Fibroblast of skin of left quadriceps (primary cell): ENCODE results near the gene SLC35F5.
"Not testable (repeated sequence)": the region's sequence is repeated elsewhere in the genome, so short reads cannot be mapped to it uniquely, and the experiment has no call there.

ENCODE experiments used
- DNase-seq, 2 experiments: peaks; one replicate each; pipeline ENCODE4 v3.0.0-alpha.2; 2013; ENCODE audit warnings: low read depth in 2 of 2

SLC35F5 gene

DNA sequence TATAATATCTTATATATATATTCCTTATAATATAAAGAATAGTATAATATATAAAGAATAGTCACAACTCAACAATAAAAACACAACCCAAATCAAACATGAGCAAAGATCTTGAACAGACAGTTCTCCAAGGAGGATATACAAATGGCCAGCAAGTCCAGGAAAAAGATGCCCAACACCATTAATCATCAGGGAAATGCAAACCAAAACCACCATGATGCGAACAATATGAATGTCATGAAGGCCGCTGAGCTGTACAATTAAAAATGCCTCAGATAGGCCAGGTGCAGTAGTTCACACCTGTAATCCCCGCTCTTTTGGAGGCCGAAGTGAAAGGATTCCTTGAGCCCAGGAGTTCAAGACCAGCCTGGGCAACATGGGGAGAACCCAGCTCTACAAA is 58.9 kb downstream of the SLC35F5 start:
- DNase-seq, result no peak

DNA sequence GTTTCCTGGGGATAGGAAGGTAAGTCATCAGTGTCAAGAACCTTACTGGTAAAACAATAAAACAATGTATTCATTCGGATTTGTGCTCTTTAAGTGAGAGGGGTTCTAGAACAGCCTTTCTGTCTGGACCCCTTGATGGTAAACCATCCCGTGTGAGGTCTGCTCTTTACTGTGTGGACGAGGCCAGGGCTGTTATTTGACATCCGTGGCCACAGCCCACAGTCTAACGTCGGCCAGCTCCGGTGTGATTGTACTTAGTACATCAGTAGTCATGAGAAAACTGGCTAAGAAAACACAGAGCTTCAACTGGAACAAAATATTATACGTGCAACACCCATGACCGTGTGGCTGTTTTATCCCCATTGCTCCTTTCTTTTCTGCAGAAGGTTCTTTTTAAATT is 62.0 kb downstream of the SLC35F5 start:
- no peak for DNase-seq

DNA sequence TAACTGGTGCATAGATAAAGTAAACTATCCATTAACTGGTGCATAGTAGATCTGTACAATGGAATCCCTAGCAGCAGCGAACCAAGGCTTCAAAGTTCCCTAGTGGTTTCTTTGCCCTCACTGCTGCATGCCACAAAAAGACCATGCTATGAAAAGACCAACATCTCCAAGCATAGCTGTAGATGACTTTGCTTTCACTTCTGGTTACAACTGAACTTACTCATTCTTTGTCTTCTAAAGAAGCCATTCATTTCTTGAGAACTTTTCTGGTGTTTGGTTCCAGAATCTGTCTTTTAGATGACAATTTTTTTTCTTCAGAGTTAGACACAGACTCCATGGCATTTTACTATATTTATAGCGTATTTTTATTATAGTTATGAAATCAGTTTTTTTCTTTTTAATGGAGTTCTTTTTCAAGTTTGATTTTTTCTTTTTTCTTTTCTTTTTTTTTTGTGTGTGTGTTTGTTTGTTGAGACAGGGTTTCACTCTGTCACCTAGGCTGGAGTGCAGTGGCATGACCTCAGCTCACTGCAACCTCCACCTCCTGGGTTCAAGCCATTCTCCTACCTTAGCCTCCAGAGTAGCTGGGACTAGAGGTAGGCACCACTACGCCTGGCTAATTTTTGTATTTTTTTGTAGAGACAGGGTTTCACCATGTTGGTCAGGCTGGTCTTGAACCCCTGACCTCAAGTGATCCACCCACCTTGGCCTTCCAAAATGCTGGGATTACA is 63.6 kb downstream of the SLC35F5 start:
- no peak for DNase-seq

DNA sequence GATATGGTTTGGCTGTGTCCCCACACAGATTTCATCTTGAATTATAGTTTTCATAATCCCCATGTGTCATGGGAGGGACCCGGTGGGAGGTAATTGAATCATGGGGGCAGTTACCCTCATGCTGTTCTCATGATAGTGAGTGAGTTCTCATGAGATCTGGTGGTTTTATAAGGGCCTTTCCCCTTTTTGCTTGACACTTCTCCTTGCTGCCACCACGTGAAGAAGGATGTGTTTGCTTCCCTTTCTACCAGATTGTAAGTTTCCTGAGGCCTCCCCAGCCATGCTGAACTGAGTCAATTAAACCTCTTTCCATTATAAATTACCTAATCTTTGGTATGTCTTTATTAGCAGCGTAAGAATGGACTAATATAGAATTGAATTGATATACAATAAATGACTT is 65.6 kb downstream of the SLC35F5 start:
- not testable (repeated sequence) for DNase-seq

DNA sequence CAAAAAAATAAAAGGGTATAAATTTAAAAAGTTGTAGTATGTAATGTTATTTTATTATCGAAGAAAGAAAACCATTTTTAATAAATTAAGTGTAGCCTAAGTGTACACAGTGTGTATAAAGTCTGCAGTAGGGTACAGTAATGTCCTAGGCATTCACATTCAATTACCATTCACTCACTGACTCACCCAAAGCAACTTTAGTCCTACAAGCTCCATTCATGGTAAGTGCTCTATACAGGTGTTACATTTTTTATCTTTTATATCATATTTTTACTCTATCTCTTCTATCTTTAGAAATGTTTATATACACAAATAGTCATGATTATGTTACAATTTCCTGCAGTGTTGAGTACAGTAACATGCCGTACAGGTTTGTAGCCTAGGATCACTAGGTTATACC is 69.9 kb downstream of the SLC35F5 start:
- DNase-seq, result no peak

DNA sequence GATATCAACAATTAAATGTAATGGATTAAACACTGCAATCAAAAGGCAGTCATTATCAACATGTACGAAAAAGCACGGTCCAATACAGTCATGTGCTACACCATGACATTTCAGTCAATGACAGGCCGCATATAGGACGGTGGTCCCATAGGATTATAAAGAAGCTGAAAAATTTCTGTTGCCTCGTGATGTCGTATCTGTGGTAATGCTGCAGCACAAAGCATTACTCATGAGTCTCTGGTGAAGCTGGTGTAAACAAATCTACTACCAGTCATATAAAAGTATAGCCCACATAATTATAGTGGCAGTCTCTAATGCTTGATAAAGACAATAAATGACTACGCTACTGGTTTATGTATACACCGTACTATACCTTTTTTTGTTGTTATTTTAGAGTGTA is 71.0 kb downstream of the SLC35F5 start:
- no peak for DNase-seq

DNA sequence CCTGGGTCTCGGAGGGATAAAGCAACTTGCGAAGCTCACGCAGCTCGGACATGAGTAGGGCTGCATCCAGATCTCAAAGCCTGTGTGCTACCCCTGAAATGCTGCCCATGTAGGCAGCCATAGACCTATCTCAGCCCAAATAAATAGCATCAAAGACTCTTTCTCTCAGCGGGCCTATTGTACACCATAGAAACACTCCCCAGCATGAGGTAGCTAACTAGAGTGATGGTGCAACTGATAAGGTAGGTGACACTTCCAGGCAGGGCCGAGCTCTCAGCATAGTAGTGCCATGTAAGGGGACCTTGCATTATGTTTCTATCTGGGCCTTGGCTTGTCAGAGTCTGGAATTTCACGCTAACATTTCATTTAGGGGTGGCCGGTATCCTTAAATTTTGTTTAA is 77.0 kb downstream of the SLC35F5 start:
- DNase-seq, result no peak

DNA sequence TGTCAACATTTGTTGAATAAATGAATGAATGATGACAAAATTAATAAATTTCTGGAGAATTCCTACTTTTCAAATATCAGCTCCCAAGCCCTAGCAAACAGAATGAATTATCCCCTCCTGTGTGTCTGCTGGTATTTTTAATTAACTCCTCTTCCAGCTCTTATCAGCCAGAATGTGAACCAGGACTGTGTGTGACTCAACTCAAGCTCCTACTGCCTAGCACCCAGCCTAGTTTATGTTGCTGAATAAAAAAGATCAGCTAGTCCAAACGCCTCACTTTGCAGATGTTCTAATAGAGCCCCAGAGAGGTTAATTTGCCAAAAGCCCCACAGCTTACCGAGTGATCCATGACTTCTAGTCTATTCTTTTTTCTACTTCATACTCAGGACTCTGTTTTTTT is 79.1 kb downstream of the SLC35F5 start:
- no peak for DNase-seq

DNA sequence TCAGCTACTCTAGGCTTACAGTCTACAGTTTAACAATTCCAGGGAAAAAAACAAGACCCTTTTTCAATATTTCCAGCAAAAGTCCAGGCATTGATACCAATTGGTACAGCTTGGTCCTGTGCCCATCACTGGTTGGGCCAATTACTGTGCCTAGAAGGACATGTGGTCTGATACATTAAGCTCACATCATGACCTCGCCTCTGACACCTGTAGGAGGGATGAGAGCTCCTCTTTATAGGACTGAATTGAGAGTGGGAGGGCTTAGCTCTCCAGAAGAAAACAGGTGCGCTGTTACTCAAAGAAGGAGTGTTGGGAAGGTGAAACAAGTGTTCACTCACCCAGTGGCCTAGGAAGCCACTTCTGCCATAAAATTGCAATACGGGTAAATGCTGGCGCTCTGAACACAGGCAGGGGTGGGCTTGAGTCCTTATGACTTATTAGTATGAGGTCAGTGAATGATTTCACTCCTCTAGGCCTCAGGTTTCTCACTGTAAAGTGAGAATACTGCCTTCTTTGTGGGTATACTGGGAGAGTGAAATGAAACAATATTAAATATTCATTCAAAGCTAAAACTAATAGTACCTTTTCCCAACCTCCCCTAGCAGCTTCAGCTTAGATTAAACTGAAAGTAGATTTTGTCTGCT is 79.7 kb downstream of the SLC35F5 start:
- no peak for DNase-seq

DNA sequence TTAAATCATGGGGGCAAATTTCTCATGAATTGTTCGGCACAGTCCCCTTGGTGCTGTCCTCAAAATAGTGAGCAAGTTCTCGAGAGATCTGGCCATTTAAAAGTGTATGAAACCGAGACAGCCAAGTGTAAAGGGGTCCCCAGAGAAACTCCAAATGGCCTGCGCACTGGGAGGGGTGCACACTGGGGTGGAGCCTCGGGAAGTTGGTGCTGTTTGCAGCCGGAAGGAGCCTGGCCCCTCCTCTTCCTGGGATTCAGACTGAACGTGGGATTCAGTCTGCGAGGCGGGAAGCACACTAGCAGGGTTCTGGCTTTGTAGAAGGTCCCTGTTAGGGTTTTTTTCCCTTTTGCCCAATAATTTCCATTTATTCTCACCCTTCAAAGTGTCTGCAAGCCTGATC is 80.6 kb downstream of the SLC35F5 start:
- no peak for DNase-seq

DNA sequence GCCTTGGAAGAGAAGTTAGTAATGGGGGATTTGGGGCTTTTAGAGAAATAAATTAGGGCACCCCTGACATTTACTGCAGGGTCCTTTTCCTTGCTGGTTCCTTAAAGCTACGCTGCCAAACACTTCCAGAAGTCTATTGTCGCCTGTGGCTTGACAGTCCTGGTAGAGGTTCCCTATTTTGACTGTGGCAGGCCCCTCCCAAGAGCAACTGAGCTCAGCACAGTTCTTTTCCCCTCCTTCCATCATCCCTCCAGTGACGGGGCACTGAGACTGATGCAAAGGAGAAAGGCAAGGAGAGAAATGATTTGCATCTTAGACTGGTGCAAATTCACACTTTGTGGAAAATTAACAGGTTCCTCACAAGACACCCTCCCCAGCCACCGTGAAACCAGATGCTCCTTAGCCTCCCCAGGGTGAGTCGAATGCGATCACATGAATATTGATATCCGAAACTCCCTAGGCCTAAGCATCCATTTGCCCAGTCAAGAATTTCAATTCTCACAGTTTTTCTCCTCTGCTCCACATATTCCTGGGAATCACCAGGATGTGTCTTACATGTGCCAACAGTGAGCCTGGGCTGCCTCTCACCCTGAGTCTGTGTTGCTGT is 84.0 kb downstream of the SLC35F5 start:
- DNase-seq, result no peak

DNA sequence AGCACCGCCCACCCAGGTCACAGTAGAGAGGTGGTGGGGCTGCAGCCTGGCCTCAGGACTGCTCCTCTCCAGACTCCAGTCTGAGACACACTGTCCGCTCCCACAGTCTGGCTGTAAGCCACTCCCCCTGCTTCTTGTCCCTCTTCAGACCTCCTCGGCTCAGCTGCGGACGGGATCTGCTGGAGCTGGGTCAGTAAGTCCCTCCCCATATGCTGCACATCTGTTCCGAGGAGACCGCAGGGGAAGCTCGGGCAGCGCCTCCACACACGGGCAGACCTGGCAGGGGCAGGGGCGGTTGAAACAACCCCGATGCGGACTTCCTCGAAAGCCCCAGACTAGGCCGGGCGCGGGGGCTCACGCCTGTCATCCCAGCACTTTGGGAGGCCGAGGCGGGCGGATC is 87.4 kb downstream of the SLC35F5 start:
- not testable (repeated sequence) for DNase-seq

DNA sequence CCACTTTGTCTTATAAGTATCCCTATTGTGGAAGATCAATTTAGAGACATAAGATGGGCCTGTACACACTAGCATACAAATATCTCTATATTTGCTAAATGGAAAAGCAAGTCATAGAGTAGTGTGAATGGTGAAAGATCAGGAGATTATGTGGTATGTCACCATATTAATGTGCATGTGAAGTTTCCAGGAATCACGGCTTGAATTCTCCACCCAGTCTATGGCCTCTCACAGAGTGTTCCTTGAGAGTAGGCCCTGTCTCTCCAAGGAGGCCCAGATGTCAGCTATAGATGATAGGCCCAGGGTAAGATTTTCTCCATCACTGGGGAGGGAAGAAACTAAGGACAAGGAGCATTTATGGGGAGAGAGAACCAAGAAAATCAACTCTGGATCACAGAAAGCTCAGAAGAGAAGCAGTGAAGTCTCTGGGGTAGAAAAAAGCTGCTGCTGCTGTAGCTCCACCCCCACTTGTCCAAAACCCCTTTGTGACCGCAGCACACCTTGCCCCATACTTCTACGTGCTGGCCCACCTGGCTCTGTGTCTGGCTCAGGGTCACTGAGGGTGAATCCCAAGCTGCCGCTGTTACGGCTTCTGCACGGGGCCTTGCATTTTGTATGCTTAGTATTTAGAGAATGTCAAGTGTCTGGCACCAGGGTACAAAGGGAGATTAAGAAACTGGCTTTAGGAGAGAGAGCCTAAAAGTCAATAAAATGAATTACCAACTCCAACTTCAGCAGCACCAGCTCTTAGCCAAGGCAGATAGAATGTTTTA is 91.5 kb downstream of the SLC35F5 start:
- not testable (repeated sequence) for DNase-seq

DNA sequence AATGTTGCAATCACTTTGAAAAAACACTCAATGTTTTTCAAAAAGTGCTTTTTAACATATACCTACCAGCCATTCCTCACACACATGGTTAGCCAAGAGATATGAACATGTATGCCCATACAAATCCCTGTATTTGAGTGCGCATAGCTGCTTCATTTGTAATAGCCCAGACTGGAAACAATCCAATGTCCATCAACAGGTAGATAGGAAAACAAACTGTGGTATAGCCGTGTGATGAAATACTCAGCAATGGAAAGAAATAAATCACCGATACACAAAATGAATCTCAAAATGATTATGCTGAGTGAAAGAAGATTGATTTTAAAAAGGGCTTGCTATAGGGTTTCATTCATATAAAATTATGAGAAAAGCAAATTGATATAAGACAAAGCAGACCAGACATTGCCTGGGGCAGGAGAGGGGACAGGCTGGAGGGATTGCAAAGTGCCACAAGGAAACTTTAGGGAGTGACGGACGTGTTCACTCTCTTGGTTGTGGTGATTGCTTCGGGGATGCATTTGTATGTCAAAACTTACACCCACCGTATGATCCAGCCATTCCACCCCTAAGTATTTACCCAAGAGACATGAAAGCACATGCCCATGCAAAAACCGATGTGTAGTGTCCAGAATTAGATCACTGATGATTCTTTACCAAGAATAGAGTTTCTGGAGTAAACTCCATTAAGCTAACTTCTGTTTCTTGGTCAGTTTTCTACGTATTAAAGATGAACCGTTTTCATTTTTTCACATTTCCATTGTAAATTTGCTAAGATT is 93.0 kb downstream of the SLC35F5 start:
- DNase-seq, result not testable (repeated sequence)
